Stomach (tissue), 4 donors: Measurements from ENCODE around the gene TADA2A.

ENCODE experiments used
- EP300 ChIP-seq: sonication (generic); formaldehyde crosslinking; IDR thresholded peaks from one replicate; pipeline ENCODE4 v1.6.1; 2017; ENCODE audit warnings: antibody characterized with exemption
- POLR2A ChIP-seq, 4 donors: fragments of 450-650 bp; IDR thresholded peaks; one replicate each; pipeline ENCODE4 v1.6.1; 2016; ENCODE audit warnings: antibody characterized with exemption in 4 of 4, control low read depth in 2 of 4, mild to moderate bottlenecking in 1 of 4, moderate library complexity in 1 of 4
- POLR2AphosphoS5 ChIP-seq, 3 donors: sonication (generic); formaldehyde crosslinking; IDR thresholded peaks; one replicate each; pipeline ENCODE4 v1.6.1; 2016; ENCODE audit warnings: antibody characterized with exemption in 3 of 3
- TF ChIP-seq, protein P1 (sequence below), 7 experiments: fragments of 450-650 bp in 4 of 7; fragments of 200-600 bp in 3 of 7; sonication (generic) in 3 of 7; IDR thresholded peaks; one replicate each; pipeline ENCODE4 v1.5.1; 2016 to 2019; ENCODE audit warnings: antibody characterized with exemption in 7 of 7, control low read depth in 2 of 7, mild to moderate bottlenecking in 1 of 7

DNA sequence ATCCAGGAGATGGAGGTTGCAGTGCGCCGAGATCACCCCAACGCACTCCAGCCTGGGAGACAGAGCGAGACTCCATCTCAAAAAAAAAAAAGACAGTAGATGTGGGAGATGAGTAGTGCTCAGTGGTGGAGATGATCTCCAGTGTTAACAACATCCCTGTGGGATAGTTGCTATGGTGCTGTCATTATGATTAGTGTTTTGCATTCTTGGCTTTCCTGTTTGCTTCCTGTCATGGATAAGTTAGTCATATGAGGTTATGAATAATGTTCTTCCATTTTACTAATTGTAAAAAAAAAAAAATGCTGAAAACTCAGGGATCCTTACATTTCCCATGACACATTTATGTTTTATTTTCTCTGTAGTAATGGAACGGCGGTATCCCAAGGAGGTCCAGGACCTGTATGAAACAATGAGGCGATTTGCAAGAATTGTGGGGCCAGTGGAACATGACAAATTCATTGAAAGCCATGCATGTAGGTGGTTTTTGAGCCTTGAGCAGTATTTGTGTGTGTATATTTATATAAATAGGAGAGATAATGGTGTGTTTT, 58.5 kb downstream of the TADA2A start:
- TF ChIP-seq EP300 (no peak), POLR2AphosphoS5 (IDR thresholded peaks at IDR 0.05) (no peak), POLR2A (IDR thresholded peaks at IDR 0.05) (no peak)
- TF ChIP-seq, protein P1, sequence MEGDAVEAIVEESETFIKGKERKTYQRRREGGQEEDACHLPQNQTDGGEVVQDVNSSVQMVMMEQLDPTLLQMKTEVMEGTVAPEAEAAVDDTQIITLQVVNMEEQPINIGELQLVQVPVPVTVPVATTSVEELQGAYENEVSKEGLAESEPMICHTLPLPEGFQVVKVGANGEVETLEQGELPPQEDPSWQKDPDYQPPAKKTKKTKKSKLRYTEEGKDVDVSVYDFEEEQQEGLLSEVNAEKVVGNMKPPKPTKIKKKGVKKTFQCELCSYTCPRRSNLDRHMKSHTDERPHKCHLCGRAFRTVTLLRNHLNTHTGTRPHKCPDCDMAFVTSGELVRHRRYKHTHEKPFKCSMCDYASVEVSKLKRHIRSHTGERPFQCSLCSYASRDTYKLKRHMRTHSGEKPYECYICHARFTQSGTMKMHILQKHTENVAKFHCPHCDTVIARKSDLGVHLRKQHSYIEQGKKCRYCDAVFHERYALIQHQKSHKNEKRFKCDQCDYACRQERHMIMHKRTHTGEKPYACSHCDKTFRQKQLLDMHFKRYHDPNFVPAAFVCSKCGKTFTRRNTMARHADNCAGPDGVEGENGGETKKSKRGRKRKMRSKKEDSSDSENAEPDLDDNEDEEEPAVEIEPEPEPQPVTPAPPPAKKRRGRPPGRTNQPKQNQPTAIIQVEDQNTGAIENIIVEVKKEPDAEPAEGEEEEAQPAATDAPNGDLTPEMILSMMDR (IDR thresholded peaks at IDR 0.05), result no peak
